A549 (cell line): Measurements from ENCODE around the gene L3MBTL4. TPM values are rescaled to one million over a fixed set of nuclear protein-coding genes. Genes with fewer than 3 reads are reported as not detected.

Experiments
- ATAC-seq, 2 experiments: fragments of 200-7000 bp in 1 of 2; fragments of >200 bp in 1 of 2; cut with Nextera tagmentation in 1 of 2; cut with Tn5 transposase in 1 of 2; 3 replicates each; pipeline versions ENCODE4 v1.8.0 to v1.9.1; 2018 to 2020; ENCODE audit warnings: mild to moderate bottlenecking in 1 of 2, moderate library complexity in 1 of 2
- CTCF ChIA-PET: fragments of 300-600 bp; sonication (Branson Sonifier 250); formaldehyde crosslinking; extraction: SDS; loops from one replicate; lab custom pipeline; 2021; ENCODE audit warnings: antibody characterized with exemption, inconsistent platforms; lab: Yijun Ruan, JAX
- POLR2A ChIA-PET: fragments of 350-600 bp; formaldehyde crosslinking; extraction: SDS; loops from one replicate; lab custom pipeline; 2021; ENCODE audit warnings: antibody characterized with exemption, inconsistent platforms; lab: Yijun Ruan, JAX
- DNase-seq, 2 experiments: peaks; one replicate each; pipeline versions ENCODE4 v3.0.0 to v3.0.0-alpha.2; 2011 to 2016; ENCODE audit warnings: low read depth in 1 of 2, low spot score in 1 of 2
- FAIRE-seq: peaks from 2 replicates; lab custom pipeline; 2011; peaks lifted over from hg19 to GRCh38; lab: Jason Lieb, UNC
- H3K27ac ChIP-seq, 2 experiments: fragments of >200 bp; sonication (Bioruptor Twin); formaldehyde crosslinking; 3 replicates each; pipeline ENCODE4 v1.5.1; 2016 to 2017
- H3K4me1 ChIP-seq: fragments of >200 bp; sonication (Bioruptor Twin); formaldehyde crosslinking; 3 replicates; pipeline ENCODE4 v1.6.1; 2016
- H3K4me2 ChIP-seq: fragments of >200 bp; sonication (Bioruptor Twin); formaldehyde crosslinking; 3 replicates; pipeline ENCODE4 v1.6.1; 2016
- H3K4me3 ChIP-seq: fragments of >200 bp; sonication (Bioruptor Twin); formaldehyde crosslinking; 3 replicates; pipeline ENCODE4 v1.5.1; 2016
- H3K9me3 ChIP-seq: fragments of >200 bp; sonication (Bioruptor Twin); formaldehyde crosslinking; 3 replicates; pipeline ENCODE4 v1.6.1; 2016
- ATOH8 ChIP-seq: fragments of 250-450 bp; sonication (Bioruptor Pico); IDR thresholded peaks from 2 replicates; pipeline ENCODE4 v1.5.0; 2020; ENCODE audit warnings: low read depth, mild to moderate bottlenecking, moderate library complexity
- BHLHE40 ChIP-seq: IDR thresholded peaks from 2 replicates; pipeline ENCODE4 v1.6.1; 2012; ENCODE audit warnings: low read depth, low read length, inconsistent platforms
- E2F6 ChIP-seq: IDR thresholded peaks from 2 replicates; pipeline ENCODE4 v1.6.1; 2012; ENCODE audit warnings: low read depth, borderline replicate concordance
- EHMT2 ChIP-seq: fragments of 200-600 bp; sonication (generic); IDR thresholded peaks from 2 replicates; pipeline ENCODE4 v1.6.1; 2016; ENCODE audit warnings: antibody characterized with exemption, low read depth, mild to moderate bottlenecking, moderate library complexity
- FOSL2 ChIP-seq, 2 experiments: fragments of 450-650 bp in 1 of 2; fragments of >200 bp in 1 of 2; sonication (Bioruptor Twin) in 1 of 2; formaldehyde crosslinking; IDR thresholded peaks; 2 replicates each; pipeline versions ENCODE4 v1.5.0 to v1.6.1; 2016 to 2020; ENCODE audit warnings: mild to moderate bottlenecking in 1 of 2, moderate library complexity in 1 of 2
- HMGXB4 ChIP-seq: fragments of 250-450 bp; sonication (Bioruptor Pico); IDR thresholded peaks from 2 replicates; pipeline ENCODE4 v1.5.0; 2021; ENCODE audit warnings: mild to moderate bottlenecking, moderate library complexity, borderline replicate concordance
- KDM5A ChIP-seq: fragments of 200-600 bp; sonication (generic); IDR thresholded peaks from 2 replicates; pipeline ENCODE4 v1.6.1; 2016; ENCODE audit warnings: antibody characterized with exemption, mild to moderate bottlenecking
- MAFK ChIP-seq: fragments of 450-650 bp; IDR thresholded peaks from 2 replicates; pipeline ENCODE4 v1.6.1; 2014; ENCODE audit not compliant: partially characterized antibody
- MAZ ChIP-seq: fragments of 150-350 bp; IDR thresholded peaks from 2 replicates; pipeline ENCODE4 v1.6.1; 2014; ENCODE audit warnings: antibody characterized with exemption, low read depth, low read length, borderline replicate concordance
- POLR2AphosphoS2 ChIP-seq: conservative IDR thresholded peaks from 2 replicates; pipeline ENCODE4 v1.6.1; 2012; ENCODE audit warnings: low read length, improper control_type of control experiment, inconsistent platforms
- RAD21 ChIP-seq, 2 experiments: fragments of >200 bp in 1 of 2; sonication (Bioruptor Twin) in 1 of 2; formaldehyde crosslinking in 1 of 2; IDR thresholded peaks in 1 of 2; conservative IDR thresholded peaks in 1 of 2; 2 replicates in 1 of 2; 3 replicates in 1 of 2; pipeline ENCODE4 v1.6.1; 2012 to 2018; ENCODE audit warnings: inconsistent platforms in 1 of 2
- SREBF2 ChIP-seq: fragments of 450-650 bp; IDR thresholded peaks from 2 replicates; pipeline ENCODE4 v1.6.1; 2014; ENCODE audit warnings: mild to moderate bottlenecking, moderate library complexity
- ZFP36 ChIP-seq: fragments of 450-650 bp; IDR thresholded peaks from 2 replicates; pipeline ENCODE4 v1.6.1; 2014; ENCODE audit warnings: borderline replicate concordance; ENCODE audit not compliant: partially characterized antibody
- WGBS: methylation state at CpG from one replicate; pipeline ENCODE4 v1.1.6; 2017; ENCODE audit errors: missing lambda C conversion rate; 5-methylcytosine and 5-hydroxymethylcytosine counted together
- polyA plus RNA-seq, 4 experiments: library from polyadenylated mRNA; depleted of rRNA in 3 of 4; stranded (reverse); fragments of >200 nt; fragmentation: RNase III in 1 of 4; extraction: RNeasy Plus Mini Kit Qiagen cat#74134 plus additional on column Dnase treatment in 1 of 4; gene quantifications; 2 replicates in 3 of 4; 3 replicates in 1 of 4; pipeline ENCODE4 v1.2.3, GENCODE V29; 2011 to 2017
- TF ChIP-seq, protein P1 (sequence below): fragments of >200 bp; sonication (Bioruptor Twin); formaldehyde crosslinking; IDR thresholded peaks from 3 replicates; pipeline ENCODE4 v1.5.1; 2016
- TF ChIP-seq, protein P2 (sequence below): fragments of >200 bp; sonication (Bioruptor Twin); formaldehyde crosslinking; IDR thresholded peaks from 3 replicates; pipeline ENCODE4 v1.6.1; 2016

L3MBTL4 gene
- polyA plus RNA-seq, 2 of the 4 experiments (the other 2 are of a cell fraction), result 0.03 to 0.06 TPM

DNA sequence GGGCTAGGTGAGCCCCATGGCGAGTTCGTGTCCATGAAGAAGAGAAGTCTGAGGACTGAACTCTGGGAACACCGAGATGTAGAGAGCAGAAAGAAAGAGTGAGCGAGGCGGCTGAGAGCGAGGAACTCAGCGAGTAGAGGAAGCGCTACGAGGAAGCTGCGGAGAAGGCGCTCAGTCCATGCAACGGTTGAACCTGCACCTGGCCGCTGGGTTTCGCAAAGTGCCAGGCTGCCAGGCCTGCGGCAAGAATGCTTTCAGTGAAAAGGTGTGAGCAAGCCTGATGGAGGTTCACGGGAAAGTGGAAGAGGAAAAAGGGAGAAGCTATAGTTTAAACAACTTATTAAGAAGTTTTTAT, 268.4 kb downstream of the L3MBTL4 start:
- no peak for DNase-seq
- ATAC-seq, result no peak
- ChIA-PET CTCF (no interaction called here), POLR2A (no interaction called here)
- H3K4me1 ChIP-seq, result no peaks in the 10 kb centered on the region
- no peak for FAIRE-seq
- TF ChIP-seq MAFK (no peak), SREBF2 (no peak), BHLHE40 (no peak), HMGXB4 (CRISPR knock-in tag) (no peak), ATOH8 (CRISPR knock-in tag) (no peak), RAD21 (conservative IDR thresholded peaks at IDR 0.05 in 1 of 2, IDR thresholded peaks at IDR 0.05 in 1 of 2) (no peak), KDM5A (no peak), E2F6 (no peak), FOSL2 (IDR thresholded peaks at IDR 0.05) (no peak), FOSL2 (CRISPR knock-in tag; IDR thresholded peaks at IDR 0.05) (no peak), MAZ (no peak), POLR2AphosphoS2 (no peak), ZFP36 (no peak), EHMT2 (no peak)
- TF ChIP-seq, protein P1, sequence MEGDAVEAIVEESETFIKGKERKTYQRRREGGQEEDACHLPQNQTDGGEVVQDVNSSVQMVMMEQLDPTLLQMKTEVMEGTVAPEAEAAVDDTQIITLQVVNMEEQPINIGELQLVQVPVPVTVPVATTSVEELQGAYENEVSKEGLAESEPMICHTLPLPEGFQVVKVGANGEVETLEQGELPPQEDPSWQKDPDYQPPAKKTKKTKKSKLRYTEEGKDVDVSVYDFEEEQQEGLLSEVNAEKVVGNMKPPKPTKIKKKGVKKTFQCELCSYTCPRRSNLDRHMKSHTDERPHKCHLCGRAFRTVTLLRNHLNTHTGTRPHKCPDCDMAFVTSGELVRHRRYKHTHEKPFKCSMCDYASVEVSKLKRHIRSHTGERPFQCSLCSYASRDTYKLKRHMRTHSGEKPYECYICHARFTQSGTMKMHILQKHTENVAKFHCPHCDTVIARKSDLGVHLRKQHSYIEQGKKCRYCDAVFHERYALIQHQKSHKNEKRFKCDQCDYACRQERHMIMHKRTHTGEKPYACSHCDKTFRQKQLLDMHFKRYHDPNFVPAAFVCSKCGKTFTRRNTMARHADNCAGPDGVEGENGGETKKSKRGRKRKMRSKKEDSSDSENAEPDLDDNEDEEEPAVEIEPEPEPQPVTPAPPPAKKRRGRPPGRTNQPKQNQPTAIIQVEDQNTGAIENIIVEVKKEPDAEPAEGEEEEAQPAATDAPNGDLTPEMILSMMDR, result no peak
- TF ChIP-seq, protein P2, sequence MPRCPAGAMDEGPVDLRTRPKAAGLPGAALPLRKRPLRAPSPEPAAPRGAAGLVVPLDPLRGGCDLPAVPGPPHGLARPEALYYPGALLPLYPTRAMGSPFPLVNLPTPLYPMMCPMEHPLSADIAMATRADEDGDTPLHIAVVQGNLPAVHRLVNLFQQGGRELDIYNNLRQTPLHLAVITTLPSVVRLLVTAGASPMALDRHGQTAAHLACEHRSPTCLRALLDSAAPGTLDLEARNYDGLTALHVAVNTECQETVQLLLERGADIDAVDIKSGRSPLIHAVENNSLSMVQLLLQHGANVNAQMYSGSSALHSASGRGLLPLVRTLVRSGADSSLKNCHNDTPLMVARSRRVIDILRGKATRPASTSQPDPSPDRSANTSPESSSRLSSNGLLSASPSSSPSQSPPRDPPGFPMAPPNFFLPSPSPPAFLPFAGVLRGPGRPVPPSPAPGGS, result no peak
- no peak overlapping the region for H3K27ac ChIP-seq
- H3K4me3 ChIP-seq, result no peak overlapping the region
- no peaks in the 10 kb centered on the region for H3K9me3 ChIP-seq
- no peak overlapping the region for H3K4me2 ChIP-seq
- 61% methylated on average over 16 of the region's 16 CpGs for WGBS

DNA sequence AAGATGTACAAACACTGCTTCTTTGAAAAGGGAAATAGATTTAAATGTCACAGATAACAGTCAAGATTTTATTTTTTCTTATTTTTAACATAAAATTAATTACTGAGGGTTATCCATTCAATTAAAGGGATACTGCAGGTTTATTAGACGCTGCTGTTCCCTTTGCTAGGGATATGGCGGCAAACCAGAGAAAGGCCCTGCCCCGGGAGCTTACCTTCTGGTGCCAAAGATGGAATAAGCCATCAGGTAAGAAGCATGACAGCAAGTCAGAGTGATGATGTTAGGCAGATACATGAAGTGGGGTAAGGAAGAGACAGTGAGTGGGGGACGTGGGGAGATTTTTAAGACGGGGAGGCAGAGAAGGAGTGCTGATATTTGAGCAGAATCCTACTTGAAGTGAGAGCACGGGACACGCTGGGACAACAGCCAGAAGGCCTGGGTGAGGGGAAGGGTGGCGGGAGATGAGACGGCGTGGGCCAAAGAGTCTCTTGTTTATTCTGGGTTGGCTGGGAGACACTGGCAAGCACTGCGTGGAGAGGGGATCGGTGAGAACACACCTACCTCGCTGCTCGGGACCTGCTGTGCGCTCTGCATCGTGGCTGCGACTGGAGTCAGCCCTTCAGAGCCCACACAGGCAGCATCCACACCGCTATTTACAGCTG, 268.9 kb downstream of the L3MBTL4 start:
- POLR2A ChIA-PET, result no interaction called here
- Histone ChIP-seq H3K4me3 (no peak overlapping the region), H3K9me3 (no peaks in the 10 kb centered on the region), H3K4me1 (no peaks in the 10 kb centered on the region), H3K4me2 (no peak overlapping the region)
- 25% methylated on average over 11 of the region's 18 CpGs for WGBS
- FAIRE-seq (no peak), DNase-seq (no peak)
- TF ChIP-seq, protein P1, result no peak
- TF ChIP-seq, all 56 proteins: peak for 0
- no peak for ATAC-seq
- CTCF ChIA-PET, result no interaction called here
- no peak overlapping the region for H3K27ac ChIP-seq
